ENCODE measurements around the gene RTN4.

Gene RTN4, protein sequence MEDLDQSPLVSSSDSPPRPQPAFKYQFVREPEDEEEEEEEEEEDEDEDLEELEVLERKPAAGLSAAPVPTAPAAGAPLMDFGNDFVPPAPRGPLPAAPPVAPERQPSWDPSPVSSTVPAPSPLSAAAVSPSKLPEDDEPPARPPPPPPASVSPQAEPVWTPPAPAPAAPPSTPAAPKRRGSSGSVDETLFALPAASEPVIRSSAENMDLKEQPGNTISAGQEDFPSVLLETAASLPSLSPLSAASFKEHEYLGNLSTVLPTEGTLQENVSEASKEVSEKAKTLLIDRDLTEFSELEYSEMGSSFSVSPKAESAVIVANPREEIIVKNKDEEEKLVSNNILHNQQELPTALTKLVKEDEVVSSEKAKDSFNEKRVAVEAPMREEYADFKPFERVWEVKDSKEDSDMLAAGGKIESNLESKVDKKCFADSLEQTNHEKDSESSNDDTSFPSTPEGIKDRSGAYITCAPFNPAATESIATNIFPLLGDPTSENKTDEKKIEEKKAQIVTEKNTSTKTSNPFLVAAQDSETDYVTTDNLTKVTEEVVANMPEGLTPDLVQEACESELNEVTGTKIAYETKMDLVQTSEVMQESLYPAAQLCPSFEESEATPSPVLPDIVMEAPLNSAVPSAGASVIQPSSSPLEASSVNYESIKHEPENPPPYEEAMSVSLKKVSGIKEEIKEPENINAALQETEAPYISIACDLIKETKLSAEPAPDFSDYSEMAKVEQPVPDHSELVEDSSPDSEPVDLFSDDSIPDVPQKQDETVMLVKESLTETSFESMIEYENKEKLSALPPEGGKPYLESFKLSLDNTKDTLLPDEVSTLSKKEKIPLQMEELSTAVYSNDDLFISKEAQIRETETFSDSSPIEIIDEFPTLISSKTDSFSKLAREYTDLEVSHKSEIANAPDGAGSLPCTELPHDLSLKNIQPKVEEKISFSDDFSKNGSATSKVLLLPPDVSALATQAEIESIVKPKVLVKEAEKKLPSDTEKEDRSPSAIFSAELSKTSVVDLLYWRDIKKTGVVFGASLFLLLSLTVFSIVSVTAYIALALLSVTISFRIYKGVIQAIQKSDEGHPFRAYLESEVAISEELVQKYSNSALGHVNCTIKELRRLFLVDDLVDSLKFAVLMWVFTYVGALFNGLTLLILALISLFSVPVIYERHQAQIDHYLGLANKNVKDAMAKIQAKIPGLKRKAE

DNA sequence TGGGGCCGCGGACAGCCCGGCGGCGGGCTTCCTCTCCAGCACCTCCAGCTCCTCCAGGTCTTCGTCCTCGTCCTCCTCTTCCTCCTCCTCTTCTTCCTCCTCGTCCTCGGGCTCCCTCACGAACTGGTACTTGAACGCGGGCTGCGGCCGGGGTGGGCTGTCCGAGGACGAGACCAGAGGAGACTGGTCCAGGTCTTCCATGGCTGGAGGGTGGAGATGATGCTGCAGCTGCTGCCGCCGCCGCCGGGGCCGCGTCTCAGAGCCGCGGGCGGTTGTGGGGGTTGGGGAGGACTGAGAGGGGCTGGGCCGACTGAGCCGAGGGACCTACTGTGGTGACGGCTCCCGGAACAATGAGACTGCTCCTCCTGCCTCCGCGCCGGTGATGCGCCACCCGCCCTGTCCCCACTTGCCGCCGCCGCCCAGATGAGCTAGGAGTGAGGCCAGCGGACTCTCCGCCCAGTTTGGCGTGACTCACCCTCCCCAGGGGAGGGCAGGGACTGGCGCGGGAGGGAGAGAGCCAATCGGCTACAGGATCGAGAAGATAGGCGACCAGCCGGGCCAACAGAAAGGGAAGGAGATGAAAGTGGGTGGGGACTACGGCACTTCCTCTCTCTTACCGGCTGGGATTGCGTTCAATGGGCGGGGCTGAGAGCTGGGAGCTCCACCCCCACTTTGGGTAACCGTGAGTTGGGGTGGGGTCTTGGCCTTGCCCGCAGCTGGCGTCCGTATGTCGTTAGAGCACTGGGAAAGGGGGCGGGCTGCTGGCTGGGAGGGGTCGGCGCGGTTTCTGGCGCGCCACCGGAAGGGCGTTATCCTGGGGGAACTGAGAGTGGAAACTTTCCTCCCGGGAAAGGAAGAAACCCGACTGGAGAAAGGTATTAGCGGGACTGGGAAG lies at the start of gene RTN4:
RTN4 (minus strand) TSS at position 352 of the 895 bp plus-strand sequence; CDS start at position 201, 151 bp downstream.
- Mint-ChIP-seq H3K27ac (peak within 1 kb of the TSS; percentile 99), H3K27me3 (ENCODE audit: low read depth, poor library complexity) (no peaks in the 10 kb centered on the region), H3K9me3 (no peaks in the 10 kb centered on the region), H3K36me3 (ENCODE audit: low read depth) (peaks cover 2% of the 10 kb centered on the region), H3K4me3 (peak within 1 kb of the TSS; percentile 100), H3K4me1 (peaks cover 55% of the 10 kb centered on the region)
- peak; percentile 97 for DNase-seq
- TF ChIP-seq, protein P1, sequence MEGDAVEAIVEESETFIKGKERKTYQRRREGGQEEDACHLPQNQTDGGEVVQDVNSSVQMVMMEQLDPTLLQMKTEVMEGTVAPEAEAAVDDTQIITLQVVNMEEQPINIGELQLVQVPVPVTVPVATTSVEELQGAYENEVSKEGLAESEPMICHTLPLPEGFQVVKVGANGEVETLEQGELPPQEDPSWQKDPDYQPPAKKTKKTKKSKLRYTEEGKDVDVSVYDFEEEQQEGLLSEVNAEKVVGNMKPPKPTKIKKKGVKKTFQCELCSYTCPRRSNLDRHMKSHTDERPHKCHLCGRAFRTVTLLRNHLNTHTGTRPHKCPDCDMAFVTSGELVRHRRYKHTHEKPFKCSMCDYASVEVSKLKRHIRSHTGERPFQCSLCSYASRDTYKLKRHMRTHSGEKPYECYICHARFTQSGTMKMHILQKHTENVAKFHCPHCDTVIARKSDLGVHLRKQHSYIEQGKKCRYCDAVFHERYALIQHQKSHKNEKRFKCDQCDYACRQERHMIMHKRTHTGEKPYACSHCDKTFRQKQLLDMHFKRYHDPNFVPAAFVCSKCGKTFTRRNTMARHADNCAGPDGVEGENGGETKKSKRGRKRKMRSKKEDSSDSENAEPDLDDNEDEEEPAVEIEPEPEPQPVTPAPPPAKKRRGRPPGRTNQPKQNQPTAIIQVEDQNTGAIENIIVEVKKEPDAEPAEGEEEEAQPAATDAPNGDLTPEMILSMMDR (IDR thresholded peaks at IDR 0.05): no peak

DNA sequence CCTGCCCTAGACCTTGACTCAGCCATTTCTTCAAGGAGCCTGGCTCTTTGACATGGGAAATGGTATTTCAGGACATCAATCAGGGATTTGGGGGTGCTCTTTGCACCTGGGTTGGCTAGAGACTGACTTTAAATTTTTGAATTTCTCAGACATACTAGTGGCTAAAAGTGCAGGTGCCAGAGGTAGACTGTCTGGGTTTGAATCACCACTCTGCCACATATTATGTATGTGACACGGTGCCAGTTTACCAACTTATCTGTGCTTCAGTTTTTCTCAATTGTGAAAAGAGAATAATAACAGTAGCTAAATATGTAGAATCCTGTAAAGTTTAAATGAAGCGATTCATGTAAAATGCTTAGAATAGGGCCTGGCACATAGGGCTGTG lies 49.2 kb upstream of the RTN4 start:
- H3K9me3 Mint-ChIP-seq: no peaks in the 10 kb centered on the region

DNA sequence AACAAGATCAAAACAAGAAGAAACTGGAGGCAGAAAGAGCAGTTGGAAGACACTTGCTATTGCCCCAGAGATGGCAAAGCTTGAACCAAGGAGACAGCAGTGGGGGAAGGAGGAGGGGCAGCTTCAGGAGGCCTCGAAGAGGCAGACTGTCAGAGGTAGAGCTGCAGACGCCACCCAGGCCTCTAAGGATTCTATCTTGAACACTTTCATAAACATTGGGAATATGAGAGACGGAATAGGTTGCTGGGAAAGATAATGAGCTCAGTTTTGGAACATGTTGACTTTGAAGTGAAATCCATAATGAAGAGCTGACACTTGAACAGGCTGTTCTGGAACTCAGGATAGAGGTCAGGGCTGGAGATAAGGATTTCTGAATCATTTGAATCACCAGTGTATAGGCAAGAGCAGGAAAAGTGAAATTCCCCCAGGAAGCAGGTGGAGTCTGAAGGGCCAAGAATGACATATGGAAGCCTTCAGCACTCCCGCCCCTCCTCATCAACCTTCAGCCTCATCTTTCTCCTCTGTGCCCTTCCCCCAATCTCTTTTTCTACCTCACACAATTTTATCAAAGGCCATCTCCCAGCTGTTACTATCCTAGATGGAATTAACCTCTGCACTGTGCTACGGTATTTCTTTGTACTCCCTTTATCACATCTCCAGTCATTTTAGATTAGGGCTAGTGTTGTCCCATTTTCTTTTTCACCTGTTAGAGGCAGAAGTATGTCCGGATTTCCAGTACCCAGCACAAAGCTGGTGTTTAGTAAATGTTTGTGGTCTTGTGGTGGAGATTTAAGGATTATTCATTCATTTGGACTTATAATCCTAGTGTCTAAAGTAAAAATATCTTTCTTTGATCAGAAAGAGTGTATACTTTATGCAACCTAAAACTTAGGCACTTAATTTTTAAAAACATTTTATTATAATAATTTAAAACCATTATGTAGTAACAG lies 47.5 kb upstream of the RTN4 start:
- Mint-ChIP-seq H3K27me3 (ENCODE audit: low read depth, poor library complexity) (peaks cover 3% of the 10 kb centered on the region), H3K4me3 (no peak overlapping the region), H3K27ac (no peak overlapping the region), H3K4me1 (no peaks in the 10 kb centered on the region), H3K9me3 (no peaks in the 10 kb centered on the region), H3K36me3 (ENCODE audit: low read depth) (no peaks in the 10 kb centered on the region)
- no peak for DNase-seq
- TF ChIP-seq, protein P1 (IDR thresholded peaks at IDR 0.05): no peak

More for the DNA sequence above, 49.2 kb upstream of the RTN4 start:
- H3K4me1 Mint-ChIP-seq: no peaks in the 10 kb centered on the region
- TF ChIP-seq, protein P1 (IDR thresholded peaks at IDR 0.05): no peak
- no peaks in the 10 kb centered on the region for H3K36me3 Mint-ChIP-seq (ENCODE audit: low read depth)
- no peaks in the 10 kb centered on the region for H3K27me3 Mint-ChIP-seq (ENCODE audit: low read depth, poor library complexity)
- no peak overlapping the region for H3K27ac Mint-ChIP-seq
- H3K4me3 Mint-ChIP-seq: no peak overlapping the region
- DNase-seq: no peak

DNA sequence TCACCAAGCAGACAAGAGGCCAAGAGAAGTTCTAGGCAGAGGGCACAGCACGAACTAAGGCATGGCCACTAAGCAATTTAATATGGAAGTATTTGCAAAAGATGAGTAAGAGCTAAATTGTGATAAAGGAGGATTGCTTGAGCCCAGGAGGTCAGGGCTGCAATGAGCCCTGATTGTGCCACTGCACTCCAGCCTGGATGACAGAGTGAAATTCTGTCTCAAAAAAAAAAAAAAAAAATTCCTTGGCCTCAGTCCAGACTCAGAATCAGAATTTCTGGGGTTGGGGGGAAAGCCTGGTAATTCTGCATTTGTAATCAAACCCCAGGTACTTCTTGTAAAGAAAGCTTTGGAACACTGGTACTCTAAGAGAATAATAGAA lies 46.8 kb upstream of the RTN4 start:
- no peak for DNase-seq
- Mint-ChIP-seq H3K27ac (no peak overlapping the region), H3K9me3 (no peaks in the 10 kb centered on the region), H3K4me3 (no peak overlapping the region), H3K27me3 (ENCODE audit: low read depth, poor library complexity) (peaks cover 3% of the 10 kb centered on the region), H3K4me1 (no peaks in the 10 kb centered on the region), H3K36me3 (ENCODE audit: low read depth) (no peaks in the 10 kb centered on the region)
- TF ChIP-seq, protein P1 (IDR thresholded peaks at IDR 0.05): no peak
